HEK293T (cell line): ENCODE results near the gene CD320.

Experiments used
- ARNT ChIP-seq: fragments of 450-650 bp; IDR thresholded peaks from 2 replicates; pipeline ENCODE4 v1.6.1; 2017; ENCODE audit warnings: mild to moderate bottlenecking
- BHLHE40 ChIP-seq: fragments of 450-650 bp; IDR thresholded peaks from 2 replicates; pipeline ENCODE4 v1.6.1; 2016; ENCODE audit warnings: mild to moderate bottlenecking, moderate library complexity, borderline replicate concordance
- CTBP1 ChIP-seq: fragments of 450-650 bp; IDR thresholded peaks from 2 replicates; pipeline ENCODE4 v1.6.1; 2016; ENCODE audit warnings: borderline replicate concordance
- HDGF ChIP-seq: fragments of 450-650 bp; IDR thresholded peaks from 2 replicates; pipeline ENCODE4 v1.6.1; 2017; ENCODE audit warnings: antibody characterized with exemption, borderline replicate concordance
- PKNOX1 ChIP-seq: fragments of 450-650 bp; IDR thresholded peaks from 2 replicates; pipeline ENCODE4 v1.6.1; 2016

GRCh38 chr19:8343483-8343844 is 35.3 kb upstream of the CD320 start:
- TF ChIP-seq HDGF: no peak
- TF ChIP-seq ARNT: no peak
- TF ChIP-seq CTBP1: no peak
- no peak for TF ChIP-seq PKNOX1
- TF ChIP-seq BHLHE40: no peak
